ENCODE data around the gene NF2. TPM values are rescaled to one million over a fixed set of nuclear protein-coding genes. Genes with fewer than 3 reads are reported as not detected.

The NF2 gene
- total and polyA plus RNA-seq, 12 donors, result 12.2 to 67.4 (median 45.5) TPM

- no peak for DNase-seq
- TF ChIP-seq CTCF (IDR thresholded peaks at IDR 0.05) (no peak), POLR2A (IDR thresholded peaks at IDR 0.05) (no peak)
- Histone ChIP-seq H3K9me3 (replicated peaks in 1 of 3) (no peaks in the 10 kb centered on the region), H3K4me3 (no peak overlapping the region), H3K27me3 (no peaks in the 10 kb centered on the region), H3K27ac (no peak overlapping the region), H3K4me1 (replicated peaks in 1 of 2) (peaks cover 0 to 29% of the 10 kb centered on the region in 2 donors), H3K36me3 (replicated peaks in 1 of 2) (no peaks in the 10 kb centered on the region)
- WGBS, 4 donors, result 75 to 84% (median 83%) methylated on average over 6 of the region's 6 CpGs
- intact Hi-C loops (cut with DNase I), result loop anchor here in 1 of 2 donors (10.0 kb wide), 2 partner anchors 371 to 451 kb away; partner anchors contain the start of gene HORMAD2
Measured at GRCh38 chr22:29633514-29634312, 30.3 kb downstream of the NF2 start.

GRCh38 chr22:29634847-29635246 lies 31.4 kb downstream of the NF2 start:
- WGBS, 4 donors, result 40 to 53% (median 49%) methylated on average over 2 of the region's 2 CpGs
- DNase-seq, result no peak
- peaks cover 0 to 3% of the 10 kb centered on the region in 2 donors for H3K36me3 ChIP-seq (replicated peaks in 1 of 2)
- peaks cover 0 to 29% of the 10 kb centered on the region in 2 donors for H3K4me1 ChIP-seq (replicated peaks in 1 of 2)
- H3K9me3 ChIP-seq (replicated peaks in 1 of 3), result no peaks in the 10 kb centered on the region
- H3K27ac ChIP-seq, result no peak overlapping the region
- H3K4me3 ChIP-seq, result no peak overlapping the region
- no peaks in the 10 kb centered on the region for H3K27me3 ChIP-seq
- TF ChIP-seq CTCF (IDR thresholded peaks at IDR 0.05) (no peak), POLR2A (IDR thresholded peaks at IDR 0.05) (no peak)
- intact Hi-C loops (cut with DNase I), result loop anchor here in 1 of 2 donors (10.0 kb wide), 2 partner anchors 370 to 450 kb away; partner anchors contain the start of gene HORMAD2

GRCh38 chr22:29635734-29636357 lies 32.4 kb downstream of the NF2 start:
- H3K4me3 ChIP-seq, result no peak overlapping the region
- H3K9me3 ChIP-seq (replicated peaks in 1 of 3), result no peaks in the 10 kb centered on the region
- no peak overlapping the region for H3K27ac ChIP-seq
- TF ChIP-seq POLR2A (IDR thresholded peaks at IDR 0.05) (no peak), CTCF (IDR thresholded peaks at IDR 0.05) (peak; percentile 40 to 68 (median 63))
- peaks cover 0 to 3% of the 10 kb centered on the region in 2 donors for H3K36me3 ChIP-seq (replicated peaks in 1 of 2)
- 24 to 44% (median 34%) methylated on average over 3 of the region's 3 CpGs for WGBS, 4 donors
- DNase-seq, result peak in 1 of 7 donors; percentile 13
- H3K4me1 ChIP-seq (replicated peaks in 1 of 2), result peaks cover 0 to 29% of the 10 kb centered on the region in 2 donors
- no peaks in the 10 kb centered on the region for H3K27me3 ChIP-seq
- intact Hi-C loops (cut with DNase I), result loop anchor here in 1 of 2 donors (10.0 kb wide), 2 partner anchors 369 to 449 kb away; partner anchors contain the start of gene HORMAD2

- 56 to 62% (median 58%) methylated on average over 7 of the region's 7 CpGs for WGBS, 4 donors
- no peak overlapping the region for H3K27ac ChIP-seq
- H3K36me3 ChIP-seq (replicated peaks in 1 of 2), result peaks cover 0 to 3% of the 10 kb centered on the region in 2 donors
- no peaks in the 10 kb centered on the region for H3K27me3 ChIP-seq
- intact Hi-C loops (cut with DNase I), result loop anchor here in 1 of 2 donors (10.0 kb wide), 2 partner anchors 368 to 448 kb away; partner anchors contain the start of gene HORMAD2
- H3K4me1 ChIP-seq (replicated peaks in 1 of 2), result peaks cover 0 to 30% of the 10 kb centered on the region in 2 donors
- H3K4me3 ChIP-seq, result no peak overlapping the region
- DNase-seq, result peak in 1 of 7 donors; percentile 30
- TF ChIP-seq POLR2A (IDR thresholded peaks at IDR 0.05) (no peak), CTCF (IDR thresholded peaks at IDR 0.05) (no peak)
- H3K9me3 ChIP-seq (replicated peaks in 1 of 3), result no peaks in the 10 kb centered on the region
Measured at GRCh38 chr22:29636751-29637150, 33.3 kb downstream of the NF2 start.
